Esophagus muscularis mucosa (tissue), 4 donors: ENCODE measurements around the gene CEP131.

ENCODE experiments used
- CTCF ChIP-seq, 3 experiments: fragments of 200-600 bp in 2 of 3; fragments of 450-650 bp in 1 of 3; sonication (generic) in 2 of 3; IDR thresholded peaks; one replicate each; pipeline ENCODE4 v1.5.1; 2017 to 2019; ENCODE audit warnings: antibody characterized with exemption in 3 of 3, mild to moderate bottlenecking in 2 of 3, moderate library complexity in 1 of 3
- EP300 ChIP-seq: sonication (generic); formaldehyde crosslinking; IDR thresholded peaks from one replicate; pipeline ENCODE4 v1.6.1; 2017; ENCODE audit warnings: antibody characterized with exemption
- POLR2A ChIP-seq: fragments of 450-650 bp; IDR thresholded peaks from one replicate; pipeline ENCODE4 v1.6.1; 2017; ENCODE audit warnings: antibody characterized with exemption, moderate library complexity, mild to moderate bottlenecking, low read depth
- POLR2AphosphoS5 ChIP-seq, 2 donors: sonication (generic); formaldehyde crosslinking; IDR thresholded peaks; one replicate each; pipeline ENCODE4 v1.6.1; 2017; ENCODE audit warnings: antibody characterized with exemption in 2 of 2

GRCh38 chr17:81217491-81217890 lies 5.3 kb downstream of the CEP131 start:
- no peak for TF ChIP-seq POLR2AphosphoS5 (IDR thresholded peaks at IDR 0.05)
- TF ChIP-seq CTCF (IDR thresholded peaks at IDR 0.05) = no peak
- TF ChIP-seq POLR2A = no peak
- TF ChIP-seq EP300 = no peak
